Astrocyte (in vitro differentiated cells and primary cell): ENCODE data around the gene PCED1B.

Experiments used
- CTCF ChIP-seq: IDR thresholded peaks from 2 replicates; pipeline ENCODE4 v1.5.1; 2011; ENCODE audit warnings: low read depth, mild to moderate bottlenecking, inconsistent platforms, low read length, moderate library complexity; ENCODE audit not compliant: insufficient read depth
- EZH2 ChIP-seq: IDR thresholded peaks from 2 replicates; pipeline ENCODE4 v1.6.1; 2012; ENCODE audit warnings: mild to moderate bottlenecking, low read length, inconsistent platforms; ENCODE audit not compliant: insufficient read depth

- TF ChIP-seq CTCF (no peak), EZH2 (no peak)
Observed at GRCh38 chr12:47098099-47098498, 18.7 kb downstream of the PCED1B start.
